Peyer's patch (tissue), 4 donors: ENCODE results near the gene ZNF80.

ENCODE experiments used
- CTCF ChIP-seq, 6 experiments: fragments of 450-650 bp in 4 of 6; fragments of 200-600 bp in 2 of 6; sonication (generic) in 1 of 6; IDR thresholded peaks; one replicate each; pipeline ENCODE4 v1.5.1; 2017 to 2019; ENCODE audit warnings: antibody characterized with exemption in 6 of 6, mild to moderate bottlenecking in 3 of 6, moderate library complexity in 1 of 6
- POLR2A ChIP-seq, 2 donors: fragments of 450-650 bp; IDR thresholded peaks; one replicate each; pipeline ENCODE4 v1.5.1; 2017; ENCODE audit warnings: antibody characterized with exemption in 2 of 2, mild to moderate bottlenecking in 2 of 2, moderate library complexity in 2 of 2

GRCh38 chr3:114241262-114241661, 3.9 kb upstream of the ZNF80 start:
- TF ChIP-seq CTCF (IDR thresholded peaks at IDR 0.05), result no peak
- TF ChIP-seq POLR2A (IDR thresholded peaks at IDR 0.05), result no peak
